Measurements from ENCODE around the gene TSG101.

The TSG101 gene

GRCh38 chr11:18523084-18523483, 3.7 kb downstream of the TSG101 start:
- TF ChIP-seq CTCF (IDR thresholded peaks at IDR 0.05), result no peak
- no peak overlapping the region for H3K27ac ChIP-seq

DNA sequence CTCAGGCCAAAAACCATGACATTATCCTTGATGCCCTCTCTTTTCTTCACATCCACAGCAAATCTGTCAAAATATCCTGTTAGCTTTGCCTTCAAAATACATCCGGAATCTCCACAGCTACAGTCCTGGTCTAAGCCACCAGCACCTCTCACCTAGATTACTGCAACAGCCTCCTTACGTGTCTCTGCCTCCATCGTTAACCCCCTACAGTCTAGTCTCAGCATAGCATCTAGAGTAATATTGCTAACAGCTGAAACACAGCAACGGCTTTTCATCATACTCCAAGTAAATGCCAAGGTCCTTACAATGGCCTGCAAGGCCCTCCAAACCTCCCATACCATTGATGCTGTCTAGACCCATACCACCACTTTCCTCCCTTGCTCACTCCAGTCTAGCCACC, 4.4 kb downstream of the TSG101 start:
- TF ChIP-seq CTCF (IDR thresholded peaks at IDR 0.05) (0 out of 2 replicates have a peak, but pooled peaks have one; percentile 9), ZFX (IDR thresholded peaks at IDR 0.05; ENCODE audit: borderline replicate concordance) (no peak)
- no peak overlapping the region for H3K27ac ChIP-seq

DNA sequence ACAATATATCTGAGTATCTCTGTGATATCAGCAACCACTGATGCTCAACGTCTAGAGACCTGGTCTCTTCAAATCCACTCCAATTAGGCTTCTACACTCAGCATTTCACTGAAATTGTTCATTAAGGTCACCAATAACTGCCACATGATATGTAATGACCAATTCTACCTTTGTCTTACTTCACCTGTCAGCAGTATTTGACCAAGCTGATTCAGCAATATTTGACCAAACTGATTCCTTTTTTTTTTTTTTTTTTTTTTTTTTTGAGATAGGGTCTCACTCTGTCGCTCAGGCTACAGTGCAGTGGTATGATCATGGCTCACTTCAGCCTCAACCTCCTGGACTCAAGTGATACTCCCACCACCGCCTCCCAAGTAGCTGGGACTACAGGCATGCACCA, 5.6 kb downstream of the TSG101 start:
- no peak for TF ChIP-seq CTCF (IDR thresholded peaks at IDR 0.05)
- TF ChIP-seq ZFX (IDR thresholded peaks at IDR 0.05; ENCODE audit: borderline replicate concordance), result no peak
- H3K27ac ChIP-seq, result no peak overlapping the region

- TF ChIP-seq CTCF (IDR thresholded peaks at IDR 0.05) (no peak), ZFX (IDR thresholded peaks at IDR 0.05; ENCODE audit: borderline replicate concordance) (no peak)
- no peak overlapping the region for H3K27ac ChIP-seq
Measured at GRCh38 chr11:18502352-18502751, 24.4 kb downstream of the TSG101 start.

DNA sequence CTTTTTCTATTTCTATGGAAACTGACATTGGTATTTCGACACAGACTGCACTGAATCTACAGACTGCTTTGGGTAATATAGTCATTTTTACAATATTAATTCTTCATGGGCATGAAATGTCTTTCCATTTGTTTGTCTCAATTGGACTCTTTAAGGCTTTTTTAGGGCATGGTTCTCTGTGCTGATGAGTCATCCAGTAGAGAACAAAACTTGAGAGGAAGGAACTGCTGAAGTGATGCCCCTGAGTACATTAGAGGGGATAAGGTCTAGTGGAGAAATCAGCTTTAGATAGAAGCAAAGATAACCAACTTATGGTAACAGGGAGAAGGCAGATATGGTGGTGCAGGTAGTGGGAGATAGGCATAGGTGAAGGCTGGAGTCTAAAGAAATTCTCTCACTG, 25.1 kb downstream of the TSG101 start:
- TF ChIP-seq CTCF (IDR thresholded peaks at IDR 0.05) (no peak), ZFX (IDR thresholded peaks at IDR 0.05; ENCODE audit: borderline replicate concordance) (no peak)
- no peak overlapping the region for H3K27ac ChIP-seq

- TF ChIP-seq CTCF (IDR thresholded peaks at IDR 0.05), result no peak
- no peak for TF ChIP-seq ZFX (IDR thresholded peaks at IDR 0.05; ENCODE audit: borderline replicate concordance)
Measured at GRCh38 chr11:18498039-18498438, 28.7 kb downstream of the TSG101 start.

DNA sequence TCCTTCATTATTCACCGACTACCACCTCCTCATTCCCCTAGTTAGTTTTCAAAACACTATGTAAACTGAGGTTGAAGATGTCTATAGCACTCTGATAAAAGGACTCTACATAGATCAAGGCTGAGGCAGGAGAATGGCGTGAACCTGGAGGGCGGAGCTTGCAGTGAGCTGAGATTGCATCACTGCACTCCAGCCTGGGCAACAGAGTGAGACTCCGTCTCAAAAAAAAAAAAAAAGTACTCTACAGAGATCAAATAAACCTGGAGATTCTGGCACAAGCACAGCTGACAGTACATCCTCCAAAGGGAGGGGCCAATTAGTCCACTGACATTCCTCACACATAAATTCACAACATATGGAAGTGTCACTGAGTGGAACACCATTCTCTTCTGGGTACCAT, 31.0 kb downstream of the TSG101 start:
- TF ChIP-seq CTCF (IDR thresholded peaks at IDR 0.05) (no peak), ZFX (IDR thresholded peaks at IDR 0.05; ENCODE audit: borderline replicate concordance) (no peak)
- no peak overlapping the region for H3K27ac ChIP-seq

More at GRCh38 chr11:18498039-18498438, 28.7 kb downstream of the TSG101 start:
- H3K27ac ChIP-seq, result no peak overlapping the region
